H9 (cell line): ENCODE results near the gene SMS. TPM values are rescaled to one million over a fixed set of nuclear protein-coding genes. Genes with fewer than 3 reads are reported as not detected.

Experiments
- DNase-seq: peaks from one replicate; pipeline ENCODE4 v3.0.0-alpha.2; 2017
- H2AFZ ChIP-seq: one replicate; pipeline ENCODE4 v1.6.1; 2013; ENCODE audit warnings: mild to moderate bottlenecking, low read length, control low read depth, moderate library complexity
- H2AK5ac ChIP-seq: 2 replicates; pipeline ENCODE4 v1.6.1; 2013; ENCODE audit warnings: low read length, control low read depth, mixed read lengths; ENCODE audit not compliant: insufficient read length
- H2BK120ac ChIP-seq: one replicate; pipeline ENCODE4 v1.6.1; 2013; ENCODE audit warnings: low read depth, mild to moderate bottlenecking, low read length, control low read depth, inconsistent platforms; ENCODE audit not compliant: poor library complexity, severe bottlenecking
- H2BK12ac ChIP-seq: 2 replicates; pipeline ENCODE4 v1.6.1; 2013; ENCODE audit warnings: low read length, control low read depth, mixed read lengths, low read depth; ENCODE audit not compliant: insufficient read length
- H2BK15ac ChIP-seq: 2 replicates; pipeline ENCODE4 v1.6.1; 2013; ENCODE audit warnings: low read depth, low read length, control low read depth
- H2BK20ac ChIP-seq: one replicate; pipeline ENCODE4 v1.6.1; 2013; ENCODE audit warnings: low read depth, mild to moderate bottlenecking, low read length, control low read depth, inconsistent platforms; ENCODE audit not compliant: poor library complexity, severe bottlenecking
- H2BK5ac ChIP-seq: 2 replicates; pipeline ENCODE4 v1.6.1; 2013; ENCODE audit warnings: low read length, control low read depth, mixed read lengths; ENCODE audit not compliant: insufficient read length
- H3K14ac ChIP-seq: 2 replicates; pipeline ENCODE4 v1.6.1; 2013; ENCODE audit warnings: low read length, control low read depth; ENCODE audit not compliant: insufficient read depth
- H3K18ac ChIP-seq: 2 replicates; pipeline ENCODE4 v1.6.1; 2013; ENCODE audit warnings: low read depth, mild to moderate bottlenecking, mixed read lengths, low read length, control low read depth; ENCODE audit not compliant: insufficient read length
- H3K23ac ChIP-seq: 2 replicates; pipeline ENCODE4 v1.6.1; 2013; ENCODE audit warnings: low read length, control low read depth, mixed read lengths, low read depth; ENCODE audit not compliant: insufficient read length
- H3K23me2 ChIP-seq: 2 replicates; pipeline ENCODE4 v1.6.1; 2013; ENCODE audit warnings: low read depth, mild to moderate bottlenecking, mixed read lengths, low read length, control low read depth; ENCODE audit not compliant: insufficient read length, poor library complexity, severe bottlenecking
- H3K27ac ChIP-seq: 2 replicates; pipeline ENCODE4 v1.5.1; 2013; ENCODE audit warnings: low read length, control low read depth, mixed read lengths, low read depth; ENCODE audit not compliant: insufficient read length
- H3K27me3 ChIP-seq: 2 replicates; pipeline ENCODE4 v1.6.1; 2013; ENCODE audit warnings: low read length, control low read depth, inconsistent platforms; ENCODE audit not compliant: insufficient read depth
- H3K4ac ChIP-seq: 2 replicates; pipeline ENCODE4 v1.6.1; 2013; ENCODE audit warnings: low read depth, mild to moderate bottlenecking, control low read depth, inconsistent platforms, low read length, moderate library complexity
- H3K4me1 ChIP-seq: 2 replicates; pipeline ENCODE4 v1.6.1; 2013; ENCODE audit warnings: low read length, control low read depth, inconsistent platforms; ENCODE audit not compliant: insufficient read depth
- H3K4me2 ChIP-seq: 2 replicates; pipeline ENCODE4 v1.6.1; 2013; ENCODE audit warnings: low read length, control low read depth, mixed read lengths; ENCODE audit not compliant: insufficient read length, insufficient read depth
- H3K56ac ChIP-seq: 2 replicates; pipeline ENCODE4 v1.6.1; 2013; ENCODE audit warnings: low read depth, mild to moderate bottlenecking, mixed read lengths, low read length, control low read depth; ENCODE audit not compliant: insufficient read length
- H3K79me1 ChIP-seq: 2 replicates; pipeline ENCODE4 v1.6.1; 2013; ENCODE audit warnings: low read depth, mild to moderate bottlenecking, moderate library complexity, low read length, control low read depth, inconsistent platforms; ENCODE audit not compliant: insufficient read depth, poor library complexity, severe bottlenecking
- H3K79me2 ChIP-seq: 2 replicates; pipeline ENCODE4 v1.6.1; 2013; ENCODE audit warnings: low read length, control low read depth, inconsistent platforms; ENCODE audit not compliant: insufficient read depth
- H3K9ac ChIP-seq: 2 replicates; pipeline ENCODE4 v1.6.1; 2013; ENCODE audit warnings: low read length, control low read depth, mixed read lengths; ENCODE audit not compliant: insufficient read length; ENCODE audit errors: extremely low read depth
- H3K9me3 ChIP-seq: one replicate; pipeline ENCODE4 v1.6.1; 2013; ENCODE audit warnings: low read depth, low read length, inconsistent platforms; ENCODE audit not compliant: control insufficient read depth
- H3T11ph ChIP-seq: one replicate; pipeline ENCODE4 v1.6.1; 2013; ENCODE audit warnings: mild to moderate bottlenecking, low read length, control low read depth, inconsistent platforms
- H4K20me1 ChIP-seq: one replicate; pipeline ENCODE4 v1.6.1; 2013; ENCODE audit not compliant: control insufficient read depth, insufficient read length, insufficient read depth
- H4K5ac ChIP-seq: 2 replicates; pipeline ENCODE4 v1.6.1; 2013; ENCODE audit warnings: low read depth, mild to moderate bottlenecking, mixed read lengths, low read length, control low read depth; ENCODE audit not compliant: insufficient read length
- H4K8ac ChIP-seq: replicated peaks from 2 replicates; pipeline ENCODE4 v1.6.1; 2013; ENCODE audit warnings: low read length, control low read depth, mixed read lengths, low read depth; ENCODE audit not compliant: insufficient read length
- H4K91ac ChIP-seq: 2 replicates; pipeline ENCODE4 v1.6.1; 2013; ENCODE audit warnings: low read depth, mild to moderate bottlenecking, moderate library complexity, mixed read lengths, low read length, control low read depth; ENCODE audit not compliant: insufficient read length
- H3K27ac Mint-ChIP-seq, 3 experiments: 2 replicates in 2 of 3; 3 replicates in 1 of 3; pipeline ENCODE4 v1.8.0; 2020 to 2021; ENCODE audit warnings: mixed read lengths in 3 of 3, mild to moderate bottlenecking in 1 of 3, moderate library complexity in 1 of 3
- H3K27me3 Mint-ChIP-seq: 2 replicates; pipeline ENCODE4 v1.8.0; 2021; ENCODE audit warnings: low read depth, mild to moderate bottlenecking, moderate library complexity, mixed read lengths
- H3K36me3 Mint-ChIP-seq, 3 experiments: 2 replicates in 2 of 3; 3 replicates in 1 of 3; pipeline ENCODE4 v1.8.0; 2020 to 2021; ENCODE audit warnings: low read depth in 3 of 3, mixed read lengths in 3 of 3; ENCODE audit not compliant: insufficient read depth in 1 of 3
- H3K4me1 Mint-ChIP-seq, 2 experiments: 2 replicates each; pipeline ENCODE4 v1.8.0; 2020; ENCODE audit warnings: mixed read lengths in 2 of 2
- H3K4me3 Mint-ChIP-seq, 2 experiments: 2 replicates in 1 of 2; 3 replicates in 1 of 2; pipeline ENCODE4 v1.8.0; 2020 to 2021; ENCODE audit warnings: mild to moderate bottlenecking in 2 of 2, mixed read lengths in 2 of 2, moderate library complexity in 1 of 2
- H3K9me3 Mint-ChIP-seq, 2 experiments: 2 replicates in 1 of 2; 3 replicates in 1 of 2; pipeline ENCODE4 v1.8.0; 2020; ENCODE audit warnings: mild to moderate bottlenecking in 2 of 2, mixed read lengths in 2 of 2, moderate library complexity in 1 of 2
- WGBS: extraction: QIAGEN DNeasy Blood & Tissue Kit; methylation state at CpG from one replicate; pipeline ENCODE4 v1.1.7; 2013; ENCODE audit warnings: missing lambda C conversion rate, low lambda C conversion rate, mixed read lengths; ENCODE audit not compliant: insufficient read length; ENCODE audit errors: extremely low coverage; 5-methylcytosine and 5-hydroxymethylcytosine counted together
- total RNA-seq: library from RNA; stranded (reverse); gene quantifications from 2 replicates; pipeline ENCODE4 v1.2.1, GENCODE V29; 2021
- TF ChIP-seq, protein P1 (sequence below): fragments of 200-600 bp; sonication (generic); conservative IDR thresholded peaks from 3 replicates; pipeline ENCODE4 v1.8.0; 2021; ENCODE audit warnings: antibody characterized with exemption, mild to moderate bottlenecking

SMS gene
- total RNA-seq, 1 experiment from 2014 or later: 415 TPM

DNA sequence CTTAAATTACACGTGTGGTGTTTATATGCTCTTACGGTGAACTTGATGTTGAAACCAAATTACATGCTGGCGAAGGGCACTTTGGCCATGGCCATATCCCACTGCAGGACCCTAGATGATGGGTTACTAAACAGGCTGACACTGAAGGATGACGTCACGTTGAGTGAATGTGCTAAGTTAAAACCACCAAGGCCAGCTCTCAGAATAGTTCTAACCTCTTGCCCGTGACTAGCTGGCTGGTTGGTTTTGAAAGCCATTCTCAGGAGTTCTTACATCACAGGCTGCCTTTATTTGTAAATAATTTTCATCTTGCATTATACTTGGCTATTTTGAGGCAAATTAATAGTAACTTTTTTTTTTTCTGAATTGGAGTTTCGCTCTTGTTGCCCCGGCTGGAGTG, 50.3 kb downstream of the SMS start:
- no peak overlapping the region for H4K91ac ChIP-seq
- H2BK120ac ChIP-seq: no peak overlapping the region
- no peak overlapping the region for H3K4ac ChIP-seq
- no peak overlapping the region for H2AFZ ChIP-seq
- TF ChIP-seq, protein P1, sequence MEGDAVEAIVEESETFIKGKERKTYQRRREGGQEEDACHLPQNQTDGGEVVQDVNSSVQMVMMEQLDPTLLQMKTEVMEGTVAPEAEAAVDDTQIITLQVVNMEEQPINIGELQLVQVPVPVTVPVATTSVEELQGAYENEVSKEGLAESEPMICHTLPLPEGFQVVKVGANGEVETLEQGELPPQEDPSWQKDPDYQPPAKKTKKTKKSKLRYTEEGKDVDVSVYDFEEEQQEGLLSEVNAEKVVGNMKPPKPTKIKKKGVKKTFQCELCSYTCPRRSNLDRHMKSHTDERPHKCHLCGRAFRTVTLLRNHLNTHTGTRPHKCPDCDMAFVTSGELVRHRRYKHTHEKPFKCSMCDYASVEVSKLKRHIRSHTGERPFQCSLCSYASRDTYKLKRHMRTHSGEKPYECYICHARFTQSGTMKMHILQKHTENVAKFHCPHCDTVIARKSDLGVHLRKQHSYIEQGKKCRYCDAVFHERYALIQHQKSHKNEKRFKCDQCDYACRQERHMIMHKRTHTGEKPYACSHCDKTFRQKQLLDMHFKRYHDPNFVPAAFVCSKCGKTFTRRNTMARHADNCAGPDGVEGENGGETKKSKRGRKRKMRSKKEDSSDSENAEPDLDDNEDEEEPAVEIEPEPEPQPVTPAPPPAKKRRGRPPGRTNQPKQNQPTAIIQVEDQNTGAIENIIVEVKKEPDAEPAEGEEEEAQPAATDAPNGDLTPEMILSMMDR: no peak
- no peak overlapping the region for H2BK5ac ChIP-seq
- no peak overlapping the region for H3T11ph ChIP-seq
- Mint-ChIP-seq H3K4me1 (peaks cover 21 to 26% of the 10 kb centered on the region in 2 experiments), H3K9me3 (peaks cover 0 to 31% of the 10 kb centered on the region in 2 experiments; a peak in 3 of 5 replicates), H3K27ac (0 out of 7 replicates have a peak overlapping the region, but pooled peaks of 1 of the 3 experiments have one; percentile 20), H3K27me3 (no peaks in the 10 kb centered on the region), H3K4me3 (no peak overlapping the region), H3K36me3 (peaks cover 52 to 92% (median 82%) of the 10 kb centered on the region in 3 experiments)
- H3K27me3 ChIP-seq: no peaks in the 10 kb centered on the region
- H2BK20ac ChIP-seq: no peak overlapping the region
- H3K23me2 ChIP-seq: no peaks in the 10 kb centered on the region
- no peak overlapping the region for H2BK15ac ChIP-seq
- no peak overlapping the region for H4K5ac ChIP-seq
- no peak overlapping the region for H3K14ac ChIP-seq
- no peak overlapping the region for H3K4me2 ChIP-seq
- H2AK5ac ChIP-seq: no peak overlapping the region
- H3K18ac ChIP-seq: no peak overlapping the region
- H4K8ac ChIP-seq: no peak overlapping the region
- H3K27ac ChIP-seq: no peak overlapping the region
- H3K4me1 ChIP-seq: no peaks in the 10 kb centered on the region; the same call in 1 of the 2 replicates
- no peak for DNase-seq
- H3K9ac ChIP-seq: no peak overlapping the region
- no peak overlapping the region for H2BK12ac ChIP-seq
- no CpG with 5 or more reads among the region's 8 CpGs for WGBS
- no peaks in the 10 kb centered on the region for H3K79me1 ChIP-seq
- H3K9me3 ChIP-seq: no peaks in the 10 kb centered on the region
- H3K23ac ChIP-seq: no peak overlapping the region
- H3K56ac ChIP-seq: no peak overlapping the region
- H3K79me2 ChIP-seq: no peaks in the 10 kb centered on the region; the same call in 1 of the 2 replicates
- H4K20me1 ChIP-seq: no peaks in the 10 kb centered on the region
